ENCODE data around the gene ARHGAP30. TPM values are rescaled to one million over a fixed set of nuclear protein-coding genes. Genes with fewer than 3 reads are reported as not detected.
A peak's percentile ranks its signal among the peaks of the same experiment; 100 is the strongest.

The ARHGAP30 gene
- total RNA-seq, 1 experiment from 2014 or later = 0.39 TPM

GRCh38 chr1:161074676-161075368 is 5.1 kb upstream of the ARHGAP30 start (continued):
- TF ChIP-seq YY1 (IDR thresholded peaks at IDR 0.05; ENCODE audit: extremely low read depth, insufficient replicate concordance, low read depth, low read length) = no peak
- TF ChIP-seq POLR2AphosphoS5 (IDR thresholded peaks at IDR 0.05; ENCODE audit: low read depth, low read length) = no peak
- TF ChIP-seq, protein P1, sequence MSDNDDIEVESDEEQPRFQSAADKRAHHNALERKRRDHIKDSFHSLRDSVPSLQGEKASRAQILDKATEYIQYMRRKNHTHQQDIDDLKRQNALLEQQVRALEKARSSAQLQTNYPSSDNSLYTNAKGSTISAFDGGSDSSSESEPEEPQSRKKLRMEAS (IDR thresholded peaks at IDR 0.05) = no peak

GRCh38 chr1:161073474-161074121 is 3.9 kb upstream of the ARHGAP30 start:
- H3K9me2 ChIP-seq (ENCODE audit: insufficient read depth) = no peaks in the 10 kb centered on the region
- no peaks in the 10 kb centered on the region for H3K27me3 ChIP-seq (ENCODE audit: insufficient read depth, low read length)
- DNase-seq (ENCODE audit: low read depth, low spot score) (no peak), ATAC-seq (peak; percentile 71)
- H3K9me3 ChIP-seq (ENCODE audit: control insufficient read depth in 1 of 2, insufficient read depth in 1 of 2, low read depth in 1 of 2, low read length in 2 of 2) = no peaks in the 10 kb centered on the region
- TF ChIP-seq, protein P2, sequence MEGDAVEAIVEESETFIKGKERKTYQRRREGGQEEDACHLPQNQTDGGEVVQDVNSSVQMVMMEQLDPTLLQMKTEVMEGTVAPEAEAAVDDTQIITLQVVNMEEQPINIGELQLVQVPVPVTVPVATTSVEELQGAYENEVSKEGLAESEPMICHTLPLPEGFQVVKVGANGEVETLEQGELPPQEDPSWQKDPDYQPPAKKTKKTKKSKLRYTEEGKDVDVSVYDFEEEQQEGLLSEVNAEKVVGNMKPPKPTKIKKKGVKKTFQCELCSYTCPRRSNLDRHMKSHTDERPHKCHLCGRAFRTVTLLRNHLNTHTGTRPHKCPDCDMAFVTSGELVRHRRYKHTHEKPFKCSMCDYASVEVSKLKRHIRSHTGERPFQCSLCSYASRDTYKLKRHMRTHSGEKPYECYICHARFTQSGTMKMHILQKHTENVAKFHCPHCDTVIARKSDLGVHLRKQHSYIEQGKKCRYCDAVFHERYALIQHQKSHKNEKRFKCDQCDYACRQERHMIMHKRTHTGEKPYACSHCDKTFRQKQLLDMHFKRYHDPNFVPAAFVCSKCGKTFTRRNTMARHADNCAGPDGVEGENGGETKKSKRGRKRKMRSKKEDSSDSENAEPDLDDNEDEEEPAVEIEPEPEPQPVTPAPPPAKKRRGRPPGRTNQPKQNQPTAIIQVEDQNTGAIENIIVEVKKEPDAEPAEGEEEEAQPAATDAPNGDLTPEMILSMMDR (IDR thresholded peaks at IDR 0.05 in 2 of 3, conservative IDR thresholded peaks at IDR 0.05 in 1 of 3; ENCODE audit: borderline replicate concordance in 1 of 3, insufficient read depth in 1 of 3, low read depth in 2 of 3, low read length in 2 of 3) = 0 out of 6 replicates have a peak, but pooled peaks of 1 of the 3 experiments have one; percentile 6
- TF ChIP-seq TCF7L2 (IDR thresholded peaks at IDR 0.05; ENCODE audit: borderline replicate concordance, extremely low read depth, insufficient read depth, insufficient read length) = no peak
- no peak for TF ChIP-seq YY1 (IDR thresholded peaks at IDR 0.05; ENCODE audit: extremely low read depth, insufficient replicate concordance, low read depth, low read length)
- no peak for TF ChIP-seq EZH2 (IDR thresholded peaks at IDR 0.05)
- TF ChIP-seq, protein P1 (IDR thresholded peaks at IDR 0.05) = peak; percentile 29; the same call in 1 of the 2 replicates
- TF ChIP-seq RAD21 (IDR thresholded peaks at IDR 0.05; ENCODE audit: low read depth) = peak; percentile 31
- BruUV-seq (replicated peaks) = no TSS peak
- H3K79me2 ChIP-seq (ENCODE audit: insufficient read depth, low read length) = no peaks in the 10 kb centered on the region
- RAD21 ChIA-PET (ENCODE audit: low non-redundant PET in 1 of 2, low total read pairs in 2 of 2, uncharacterized antibody in 2 of 2, unreplicated experiment in 2 of 2) = interaction anchor here in 1 of 2 experiments (1.3 kb wide), 1 partner anchor 23 kb away, joined by 3 read pairs; no protein-coding TSS in a partner anchor
- CTCF ChIA-PET = interaction anchor here (1.0 to 1.1 kb wide), 2 partner anchors 11 to 24 kb away, joined by 3 read pairs; no protein-coding TSS in a partner anchor
- H2AFZ ChIP-seq (ENCODE audit: low read depth, low read length, poor library complexity, severe bottlenecking) = no peak overlapping the region
- H3K4me2 ChIP-seq (ENCODE audit: low read length) = no peak overlapping the region
- no peaks in the 10 kb centered on the region for H4K20me1 ChIP-seq (ENCODE audit: insufficient read depth)
- H3K4me3 ChIP-seq (replicated peaks in 1 of 2; ENCODE audit: low read depth in 1 of 2, low read length in 2 of 2) = no peak overlapping the region
- intact Hi-C loops (cut with micrococcal nuclease) = no loop called here
- H3K36me3 ChIP-seq (ENCODE audit: control insufficient read depth in 1 of 2, insufficient read depth in 2 of 2, low read length in 2 of 2) = no peaks in the 10 kb centered on the region
- POLR2A ChIA-PET = interaction anchor here (1.0 to 1.2 kb wide), 2 partner anchors 9 to 44 kb away, joined by 3 to 4 read pairs; partner anchors contain the start of genes NIT1 and PFDN2
- H3K27ac ChIP-seq (ENCODE audit: low read depth, low read length) = no peak overlapping the region
- peaks cover 0 to 42% of the 10 kb centered on the region in 2 experiments; a peak in 2 of 4 replicates for H3K4me1 ChIP-seq (ENCODE audit: control insufficient read depth in 1 of 2, insufficient read depth in 2 of 2, low read length in 2 of 2)
- no peak overlapping the region for H3K9ac ChIP-seq (ENCODE audit: low read length)
